HCT116 (cell line): Measurements from ENCODE around the gene KCNS3.

ENCODE experiments used
- JUND ChIP-seq: IDR thresholded peaks from 2 replicates; pipeline ENCODE4 v1.6.1; 2012
- POLR2A ChIP-seq: IDR thresholded peaks from 2 replicates; pipeline ENCODE4 v1.7.0; 2011; ENCODE audit warnings: borderline replicate concordance; ENCODE audit not compliant: insufficient read depth, insufficient read length; ENCODE audit errors: extremely low read depth
- ZNF274 ChIP-seq: fragments of 200-500 bp; sonication (Bioruptor generic); IDR thresholded peaks from 2 replicates; pipeline ENCODE4 v1.6.1; 2014; ENCODE audit warnings: mild to moderate bottlenecking, low read depth, low read length, inconsistent platforms
- TF ChIP-seq, protein P1 (sequence below), 3 experiments: fragments of 200-600 bp in 1 of 3; sonication (generic) in 1 of 3; IDR thresholded peaks in 2 of 3; conservative IDR thresholded peaks in 1 of 3; 2 replicates each; pipeline ENCODE4 v1.5.1; 2012 to 2017; ENCODE audit warnings: low read depth in 2 of 3, low read length in 2 of 3, antibody characterized with exemption in 1 of 3, borderline replicate concordance in 1 of 3, control low read depth in 1 of 3, mild to moderate bottlenecking in 1 of 3, mixed read lengths in 1 of 3, mixed run types in 1 of 3, moderate library complexity in 1 of 3; ENCODE audit not compliant: insufficient read depth in 1 of 3

GRCh38 chr2:17835516-17835915 is 43.0 kb upstream of the KCNS3 start:
- TF ChIP-seq JUND, result no peak
- TF ChIP-seq POLR2A, result no peak
- TF ChIP-seq ZNF274, result no peak
- TF ChIP-seq, protein P1, sequence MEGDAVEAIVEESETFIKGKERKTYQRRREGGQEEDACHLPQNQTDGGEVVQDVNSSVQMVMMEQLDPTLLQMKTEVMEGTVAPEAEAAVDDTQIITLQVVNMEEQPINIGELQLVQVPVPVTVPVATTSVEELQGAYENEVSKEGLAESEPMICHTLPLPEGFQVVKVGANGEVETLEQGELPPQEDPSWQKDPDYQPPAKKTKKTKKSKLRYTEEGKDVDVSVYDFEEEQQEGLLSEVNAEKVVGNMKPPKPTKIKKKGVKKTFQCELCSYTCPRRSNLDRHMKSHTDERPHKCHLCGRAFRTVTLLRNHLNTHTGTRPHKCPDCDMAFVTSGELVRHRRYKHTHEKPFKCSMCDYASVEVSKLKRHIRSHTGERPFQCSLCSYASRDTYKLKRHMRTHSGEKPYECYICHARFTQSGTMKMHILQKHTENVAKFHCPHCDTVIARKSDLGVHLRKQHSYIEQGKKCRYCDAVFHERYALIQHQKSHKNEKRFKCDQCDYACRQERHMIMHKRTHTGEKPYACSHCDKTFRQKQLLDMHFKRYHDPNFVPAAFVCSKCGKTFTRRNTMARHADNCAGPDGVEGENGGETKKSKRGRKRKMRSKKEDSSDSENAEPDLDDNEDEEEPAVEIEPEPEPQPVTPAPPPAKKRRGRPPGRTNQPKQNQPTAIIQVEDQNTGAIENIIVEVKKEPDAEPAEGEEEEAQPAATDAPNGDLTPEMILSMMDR (IDR thresholded peaks at IDR 0.05 in 2 of 3, conservative IDR thresholded peaks at IDR 0.05 in 1 of 3; ENCODE audit: borderline replicate concordance in 1 of 3, insufficient read depth in 1 of 3, low read depth in 2 of 3, low read length in 2 of 3), result no peak
